CD4-positive, alpha-beta T cell treated with Interferon alpha-2 for 1 hour (primary cell): Measurements from ENCODE around the gene PROB1.
"Not testable (repeated sequence)": the region's sequence is repeated elsewhere in the genome, so short reads cannot be mapped to it uniquely, and the experiment has no call there.

ENCODE experiments used
- DNase-seq, 2 donors: peaks; one replicate each; pipeline ENCODE4 v3.0.0-alpha.2; 2020 to 2022

The PROB1 gene

DNA sequence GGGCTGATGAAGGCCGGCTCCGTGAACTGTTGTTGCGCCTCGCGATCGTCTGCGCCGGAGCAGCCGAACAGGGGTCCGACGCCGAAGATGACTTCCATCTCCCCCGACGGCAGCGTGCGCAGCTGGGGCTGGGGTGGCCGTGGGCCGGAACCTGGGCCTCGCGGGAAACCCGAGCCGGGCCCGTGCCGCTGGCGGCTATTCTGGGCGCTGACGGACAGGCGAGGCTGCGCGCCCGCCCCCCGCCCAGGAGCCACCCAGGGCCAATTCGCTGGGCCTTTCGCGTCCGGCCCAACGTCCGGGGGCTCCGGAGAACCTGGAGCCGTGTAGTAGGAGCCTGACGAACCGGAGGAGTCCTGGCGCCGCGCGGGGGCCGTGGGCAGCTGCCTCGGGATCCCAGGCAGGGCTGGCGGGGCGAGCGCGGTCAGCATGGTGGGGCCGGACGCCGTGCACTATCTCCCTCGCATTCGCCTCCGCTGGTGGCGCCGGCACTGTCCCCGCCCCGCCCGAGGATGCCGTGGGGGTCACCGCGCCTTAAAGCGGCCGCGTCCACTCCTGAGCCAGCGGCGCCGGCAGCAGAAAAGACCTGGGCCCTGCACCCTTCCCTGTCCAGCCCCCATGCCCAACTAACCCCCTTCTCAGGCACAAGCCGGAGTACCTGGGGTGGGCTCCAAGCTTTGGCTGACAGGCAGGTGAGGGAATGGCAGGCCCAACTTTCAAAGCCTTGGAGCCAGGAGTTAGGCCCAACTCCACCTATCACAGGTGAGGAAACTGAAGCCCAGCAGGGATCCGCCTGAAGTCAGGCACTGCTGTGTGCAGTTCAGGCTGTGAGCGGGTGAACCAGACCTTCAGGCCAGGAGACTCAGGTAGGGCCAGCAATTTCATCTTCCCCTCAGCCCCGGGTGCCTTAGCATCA lies at the start of gene PROB1:
Gene PROB1 (minus strand): TSS at position 451 of the 913 bp plus-strand sequence. CDS start 23 bp downstream, at position 428.
- no peak for DNase-seq

DNA sequence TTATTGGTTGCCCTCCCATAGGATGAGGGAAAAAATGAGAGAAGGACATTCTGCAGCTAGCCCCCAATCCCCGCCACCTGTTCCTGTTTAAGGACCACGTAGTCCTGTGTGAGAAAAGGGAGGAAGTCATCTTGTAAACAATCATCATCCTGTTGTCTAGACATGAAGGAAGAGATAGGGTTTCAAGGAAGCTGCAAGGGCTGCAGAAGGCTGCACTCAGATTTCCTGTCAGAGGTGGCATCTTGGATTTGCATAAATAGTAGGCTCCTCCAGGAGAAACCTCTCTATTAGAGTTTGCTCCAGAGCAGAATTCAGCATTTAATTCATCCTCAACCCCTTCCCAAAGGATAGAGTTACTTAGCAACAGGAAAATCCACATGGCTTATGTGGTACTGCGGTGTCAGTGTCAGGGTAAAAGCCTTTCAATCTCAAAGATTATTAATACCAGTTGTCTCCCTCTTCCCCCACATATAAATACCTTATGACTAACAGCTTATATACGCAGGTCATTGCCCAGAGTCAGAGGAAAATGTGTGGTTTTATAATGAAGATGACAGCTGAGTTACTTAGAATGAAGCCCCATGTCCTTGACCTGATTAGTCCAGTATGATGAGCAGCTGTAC lies 49.0 kb upstream of the PROB1 start:
- peak in 1 of 2 donors; percentile 58 for DNase-seq

- not testable (repeated sequence) for DNase-seq
These were observed 45.5 kb upstream of the PROB1 start for GRCh38 chr5:139440416-139440815.

- peak; percentile 91 to 92 for DNase-seq
These were observed 44.4 kb upstream of the PROB1 start, which contains the start of gene DNAJC18 for GRCh38 chr5:139439013-139439903. DNAJC18 (minus strand) TSS chr5:139439525; CDS start chr5:139439445, 80 bp downstream.

DNA sequence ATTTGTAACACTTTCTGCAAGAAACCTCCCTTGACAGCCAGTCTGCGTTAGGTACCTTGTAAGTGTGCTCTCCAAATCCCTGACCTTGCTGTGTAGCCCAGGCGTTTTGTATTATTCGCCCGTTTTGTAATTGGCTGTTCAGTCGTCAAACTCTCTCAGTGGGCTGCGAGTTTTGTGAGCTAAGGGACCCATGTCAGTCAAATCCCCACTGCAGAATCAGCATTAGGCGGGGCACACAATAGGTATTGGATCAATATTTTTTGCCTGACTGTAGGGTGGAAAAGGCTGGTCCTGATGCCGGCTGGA lies 43.8 kb upstream of the PROB1 start:
- DNase-seq, result no peak

DNA sequence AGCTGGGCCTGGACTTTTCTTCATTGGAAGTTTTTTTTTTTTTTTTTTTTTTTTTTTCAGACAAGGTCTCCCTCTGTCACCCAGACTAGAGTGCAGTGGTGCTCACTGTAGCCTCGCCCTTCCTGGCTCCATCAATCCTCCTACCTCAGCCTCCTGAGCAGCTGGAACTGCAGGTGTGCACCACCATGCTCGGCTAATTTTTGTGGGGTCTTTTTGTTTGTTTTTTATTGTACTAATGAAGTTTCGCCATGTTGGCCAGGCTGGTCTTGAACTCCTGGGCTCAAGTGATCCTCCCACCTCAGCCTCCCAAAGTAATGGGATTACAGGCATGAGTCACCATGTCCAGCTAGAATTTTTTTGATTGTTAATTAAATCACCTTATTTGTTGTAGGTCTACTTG lies 40.8 kb upstream of the PROB1 start:
- DNase-seq, result no peak

DNA sequence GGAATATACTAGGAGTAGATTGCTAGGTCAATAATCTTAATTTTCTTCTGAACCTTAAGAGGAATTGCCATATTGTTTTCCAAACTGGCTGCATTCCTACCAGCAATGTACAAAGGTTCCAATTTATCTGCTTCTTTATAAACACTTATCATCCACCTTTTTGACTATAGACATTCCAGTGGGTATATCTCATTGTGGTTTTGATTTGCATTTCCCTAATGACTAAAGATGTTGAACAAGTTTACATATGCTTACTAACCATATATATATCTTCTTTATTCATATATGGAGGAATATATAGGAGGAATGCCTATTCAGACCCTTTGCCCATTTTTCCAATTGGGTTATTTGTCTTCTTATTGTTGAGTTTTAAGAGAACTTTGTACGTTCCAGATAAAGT lies 36.8 kb upstream of the PROB1 start:
- DNase-seq, result no peak

DNA sequence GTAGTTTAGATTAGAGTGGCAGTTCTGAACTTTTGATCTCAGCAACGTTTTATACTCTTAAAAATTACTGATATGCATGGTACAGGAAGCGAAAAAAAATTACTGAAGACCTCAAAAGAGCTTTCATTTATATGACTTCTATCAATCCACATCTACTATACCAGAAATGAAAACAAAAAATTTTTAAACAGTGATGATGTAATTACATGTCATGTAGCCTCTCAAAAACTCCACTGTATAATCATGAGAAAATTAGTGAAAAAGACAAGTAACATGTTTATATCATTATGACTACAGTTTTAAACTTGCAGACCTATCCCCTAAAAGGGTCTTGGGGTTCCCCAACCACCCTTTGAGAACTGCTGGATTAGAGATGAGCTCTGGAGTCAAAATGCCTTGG lies 35.1 kb upstream of the PROB1 start:
- no peak for DNase-seq

- no peak for DNase-seq
These were observed 31.4 kb upstream of the PROB1 start for GRCh38 chr5:139426203-139426885.

- DNase-seq, result no peak
These were observed 30.6 kb upstream of the PROB1 start for GRCh38 chr5:139425497-139425896.

GRCh38 chr5:139422307-139422893 lies 27.5 kb upstream of the PROB1 start:
- DNase-seq, result peak; percentile 73 to 88

DNA sequence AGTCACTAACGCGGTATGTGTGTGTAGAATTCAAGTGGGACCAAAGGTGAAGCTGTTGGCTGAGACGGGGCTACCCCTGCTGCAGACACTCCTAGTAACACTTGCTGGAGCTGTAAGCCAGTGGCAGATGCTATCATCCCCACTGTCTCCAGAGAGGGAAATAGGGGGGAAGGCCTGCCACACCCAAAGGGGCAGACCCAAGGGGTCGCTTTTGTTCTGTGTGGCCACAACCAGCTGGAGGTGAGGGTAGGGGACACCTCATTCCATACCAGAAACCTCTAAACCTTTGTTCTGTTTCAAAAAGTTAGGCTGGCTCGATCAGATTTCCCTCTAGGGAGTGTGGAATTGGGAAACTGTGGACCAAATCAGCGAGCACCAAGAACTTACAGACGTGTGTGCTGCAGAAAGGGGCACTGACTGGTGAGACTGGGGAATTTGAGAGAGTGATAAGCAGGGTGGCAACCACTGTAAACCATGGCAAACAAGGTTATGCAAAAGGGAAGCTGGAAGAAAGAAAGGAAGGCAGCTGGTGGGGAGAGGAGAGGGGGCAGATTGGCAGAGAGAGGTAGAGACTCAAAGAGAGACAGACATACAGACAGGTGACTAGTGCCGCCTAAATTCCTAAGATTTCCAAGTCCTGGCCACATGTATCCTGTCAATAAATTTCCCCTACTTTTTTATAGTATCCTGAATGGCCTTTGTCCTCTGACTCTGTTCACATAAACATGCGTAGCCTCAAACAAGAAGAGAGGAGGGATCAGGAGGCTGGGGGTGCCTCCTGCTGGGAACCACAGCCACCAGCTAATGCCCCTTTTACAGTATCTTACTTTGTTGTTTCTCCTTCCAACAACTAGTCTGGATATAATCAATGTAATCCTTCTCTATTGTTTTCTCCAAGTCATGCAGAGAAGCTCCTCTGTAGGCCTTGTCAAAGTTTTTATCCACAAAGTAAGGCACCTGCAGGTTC lies 24.6 kb upstream of the PROB1 start:
- DNase-seq, result no peak

GRCh38 chr5:139418793-139419192 lies 23.9 kb upstream of the PROB1 start:
- no peak for DNase-seq

GRCh38 chr5:139417214-139417613 lies 22.3 kb upstream of the PROB1 start:
- DNase-seq, result no peak

- no peak for DNase-seq
These were observed 21.7 kb upstream of the PROB1 start for GRCh38 chr5:139416651-139417050.

DNA sequence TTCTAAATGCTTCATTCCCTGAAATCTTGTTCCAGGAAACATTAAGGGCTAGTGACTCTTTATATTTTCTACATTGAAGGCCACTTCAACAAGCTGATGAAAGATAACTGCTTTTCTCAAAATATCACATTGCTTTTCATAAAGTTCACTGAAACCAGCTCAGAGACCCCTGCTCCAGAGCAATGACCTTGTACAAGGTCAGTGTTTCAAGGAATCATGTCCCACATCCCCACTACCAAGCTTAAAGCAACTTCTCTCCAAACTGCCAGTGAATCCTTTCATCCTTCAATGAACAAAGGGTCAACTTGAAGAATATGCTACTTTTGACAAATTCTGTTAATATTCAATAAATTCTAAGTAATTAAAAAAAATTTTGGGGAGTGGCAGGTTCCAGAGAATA lies 21.0 kb upstream of the PROB1 start:
- no peak for DNase-seq

DNA sequence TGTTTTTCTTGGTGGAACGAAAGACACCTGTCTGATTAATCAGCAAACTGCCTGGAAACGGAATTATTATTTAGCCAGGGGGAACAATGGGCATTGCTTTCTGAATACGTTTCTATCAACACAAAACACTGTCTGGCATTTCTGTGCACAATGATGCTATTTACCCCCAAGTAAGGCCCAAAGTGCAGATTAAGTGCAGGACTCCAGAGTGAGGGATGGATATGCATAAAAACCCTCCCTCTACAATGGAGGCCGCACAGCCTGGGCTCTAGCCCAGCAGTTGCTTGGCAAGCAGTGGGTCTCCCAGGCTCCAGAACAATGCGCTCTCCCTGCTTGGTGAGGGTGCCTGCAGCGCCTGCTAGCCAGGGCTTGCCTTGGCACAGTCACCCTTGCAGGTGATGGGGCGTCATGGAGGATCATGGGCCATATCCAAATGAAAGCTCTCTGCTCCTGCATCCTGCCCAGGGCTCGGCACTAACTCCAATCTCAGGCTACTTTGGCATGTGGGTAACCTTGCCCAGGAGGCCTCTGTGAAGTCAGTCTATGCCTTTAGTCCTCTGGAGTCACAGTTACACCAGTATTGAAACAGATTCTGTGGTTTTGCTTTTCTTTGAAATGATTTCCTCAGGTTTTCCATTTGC lies 20.4 kb upstream of the PROB1 start:
- no peak for DNase-seq

DNA sequence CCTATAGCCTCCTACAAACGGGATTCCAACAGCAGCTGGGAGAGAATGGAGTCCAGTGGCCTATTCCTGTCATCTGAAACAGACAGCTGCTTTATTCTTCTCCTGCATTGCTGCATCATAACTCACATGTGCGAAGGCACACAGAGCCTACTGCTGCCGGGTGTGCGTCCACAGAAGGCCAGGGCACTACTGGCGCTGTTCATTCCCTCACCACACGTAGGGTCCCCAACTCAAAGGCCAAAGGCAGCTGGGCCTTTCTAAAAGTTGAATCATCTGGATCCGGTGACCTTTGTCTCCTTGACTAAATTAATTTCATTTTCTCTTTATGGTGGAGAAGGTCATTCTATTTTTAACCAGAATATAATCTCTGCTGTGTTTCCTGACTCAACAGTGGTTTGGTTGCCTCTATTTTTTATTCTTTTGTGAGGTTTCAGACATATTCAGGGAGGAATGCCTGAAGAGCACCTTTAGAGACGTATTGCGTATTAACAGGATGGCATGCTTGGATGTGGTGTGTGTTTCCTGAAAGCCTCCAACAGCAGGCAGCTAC lies 19.8 kb upstream of the PROB1 start:
- DNase-seq, result peak in 1 of 2 donors; percentile 14

GRCh38 chr5:139413963-139414362 lies 19.1 kb upstream of the PROB1 start:
- DNase-seq, result no peak

- DNase-seq, result no peak
These were observed 18.2 kb upstream of the PROB1 start for GRCh38 chr5:139413153-139413552.
